NOMO-1 treated with dmso at 0.1 percent for 144 hours (cell line): ENCODE data around the gene ANKK1.

Source experiments
- DNase-seq: peaks from one replicate; lab custom pipeline; 2025; ENCODE audit not compliant: unreplicated experiment; lab: John Stamatoyannopoulos, UW

ANKK1 gene

DNA sequence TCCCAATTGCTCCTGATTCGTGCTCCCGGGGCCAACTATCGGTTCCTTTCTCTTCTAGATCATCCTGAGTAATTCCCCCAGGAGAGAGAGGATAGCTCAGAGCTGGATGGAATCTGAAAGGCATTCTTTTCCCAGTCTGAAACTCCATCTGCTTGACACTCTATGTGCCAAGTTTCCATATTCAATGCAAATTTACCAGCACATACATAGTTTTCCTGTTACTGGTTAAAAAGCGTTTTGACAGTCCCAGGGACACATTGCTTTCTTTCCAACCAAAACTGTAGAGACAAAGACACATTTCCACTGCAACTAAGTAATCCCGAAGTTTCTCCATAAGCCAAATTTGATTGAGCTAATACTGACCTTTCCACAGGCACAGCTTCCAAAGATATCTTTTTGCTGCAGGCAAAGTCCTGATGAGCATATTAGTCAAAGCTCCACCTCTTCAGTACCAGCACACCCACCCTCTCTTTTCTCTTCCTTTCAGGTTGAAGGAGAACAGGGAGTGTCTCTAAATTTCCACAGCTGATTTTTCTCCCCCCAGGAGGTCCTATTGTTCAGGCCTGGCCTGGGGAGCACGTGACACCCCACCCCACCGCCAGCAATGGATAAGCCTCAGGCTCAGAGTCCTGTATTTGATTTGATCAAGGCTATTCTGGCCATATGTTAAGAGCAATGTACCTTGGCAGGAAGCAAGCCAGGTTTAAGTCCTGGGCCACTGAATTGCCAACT is 9.7 kb upstream of the ANKK1 start:
- DNase-seq, result no peak

DNA sequence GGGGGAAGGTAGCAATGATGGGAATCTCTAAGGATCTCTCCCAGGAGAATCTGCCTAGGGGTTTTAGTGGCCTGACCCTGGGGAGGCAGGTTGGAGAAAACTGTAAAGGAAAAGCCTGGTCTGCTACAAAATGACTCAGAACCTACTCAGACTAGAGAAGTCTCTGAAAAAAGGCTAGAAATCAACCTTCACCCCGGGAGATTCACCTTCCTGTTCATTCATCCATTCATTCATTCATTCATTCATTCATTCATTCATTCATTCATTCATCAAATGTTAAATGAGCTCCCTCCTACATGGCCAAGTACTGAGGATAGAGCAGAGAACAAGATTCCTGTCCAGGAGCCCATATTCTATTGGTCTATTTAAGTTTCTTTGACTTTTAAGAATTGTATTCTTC is 8.9 kb upstream of the ANKK1 start:
- no peak for DNase-seq

DNA sequence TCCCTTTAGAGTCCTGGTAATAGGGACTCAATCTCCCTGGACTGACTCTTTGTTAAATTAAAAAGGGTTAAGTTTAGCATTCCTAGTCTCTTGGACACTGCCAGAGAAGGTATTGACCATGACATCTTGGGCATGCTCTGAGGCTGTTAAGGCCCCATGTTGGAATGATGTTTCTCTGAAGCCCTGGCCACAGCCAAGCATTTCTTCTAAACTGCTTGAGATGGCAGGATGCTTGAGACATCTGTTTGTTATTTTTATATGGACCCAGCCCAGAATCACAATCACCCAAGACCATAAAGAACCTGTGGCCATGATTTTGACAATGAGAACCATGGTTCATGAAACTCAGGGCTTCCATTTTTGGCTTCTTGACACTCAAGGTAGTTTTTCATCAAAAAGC is 5.5 kb upstream of the ANKK1 start:
- no peak for DNase-seq

DNA sequence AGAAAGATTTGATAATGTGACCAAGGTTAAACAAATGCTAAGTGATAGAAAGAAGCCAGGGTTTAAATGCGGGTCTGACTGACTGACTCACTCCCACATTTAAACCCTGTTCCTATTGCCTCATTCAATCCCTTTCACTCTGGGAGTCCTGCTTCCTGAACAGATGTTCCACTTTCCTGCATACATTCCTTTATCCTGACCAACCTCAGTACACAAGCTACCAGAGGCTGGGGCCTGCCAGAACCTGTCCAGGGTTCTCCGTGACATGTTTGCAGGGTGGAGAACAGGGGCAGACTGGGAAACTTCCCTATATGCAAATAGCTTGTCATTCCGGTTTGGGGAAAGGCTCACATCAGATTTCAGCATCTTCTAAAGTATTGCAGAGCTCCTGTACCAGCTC is 3.0 kb upstream of the ANKK1 start:
- DNase-seq, result no peak

DNA sequence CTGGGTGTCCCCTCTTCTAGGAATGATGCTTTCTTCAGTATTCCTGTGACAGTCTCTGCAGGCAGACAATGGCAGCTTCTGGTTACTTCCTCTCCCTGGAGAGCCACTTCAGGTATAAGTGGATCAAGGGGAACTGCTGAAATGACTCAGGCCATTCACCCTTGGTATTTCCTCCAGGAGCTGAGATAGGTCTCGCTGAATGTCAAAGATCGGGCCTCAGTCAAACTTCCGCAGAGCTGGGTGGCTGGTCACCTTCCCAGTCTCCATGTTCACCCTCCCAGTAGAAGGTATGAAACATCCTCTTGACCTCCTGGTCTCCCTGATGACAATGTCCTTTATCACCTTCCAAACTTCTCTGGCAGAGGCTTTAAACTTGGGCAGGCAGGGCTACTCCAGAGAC is 1.8 kb upstream of the ANKK1 start:
- no peak for DNase-seq

DNA sequence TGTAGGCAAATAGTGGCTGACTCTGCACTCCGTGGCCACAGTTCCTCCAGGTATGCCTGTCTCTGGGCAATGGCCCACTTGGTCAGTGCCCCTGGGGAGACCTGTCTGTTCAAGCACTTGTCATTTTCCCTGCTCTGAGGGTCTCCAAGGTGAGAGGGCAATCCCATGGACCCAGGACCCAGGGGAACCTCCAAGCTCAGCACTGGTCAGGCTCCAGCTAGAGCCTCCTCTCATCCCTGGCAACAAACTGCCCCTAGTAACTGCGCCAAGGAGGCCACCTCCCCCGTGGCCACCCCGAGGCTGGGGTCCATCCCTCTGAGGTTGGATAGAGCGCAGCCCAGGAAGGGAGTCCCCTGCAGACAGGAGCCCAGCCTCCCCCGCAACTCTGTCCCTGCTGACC is 713 bp upstream of the ANKK1 start:
- DNase-seq, result no peak

DNA sequence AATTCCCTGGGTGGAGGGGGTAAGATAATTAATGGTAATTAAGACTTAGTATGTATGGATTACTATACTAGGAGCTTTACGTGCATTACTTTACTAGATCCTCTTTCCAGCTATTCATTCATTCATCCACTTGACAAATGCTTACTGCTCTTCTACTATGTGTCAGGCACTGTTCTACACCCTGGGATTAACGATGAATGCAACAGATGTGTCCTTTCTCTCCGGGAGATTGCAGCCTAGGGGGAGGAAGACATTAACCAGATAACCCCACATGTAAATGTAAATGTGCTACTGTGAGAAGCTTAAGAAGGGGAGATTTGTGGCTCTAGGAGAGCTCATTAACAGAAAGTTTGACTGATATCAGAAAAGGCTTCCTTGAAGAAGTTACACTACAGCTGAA is 1.7 kb downstream of the ANKK1 start:
- no peak for DNase-seq

DNA sequence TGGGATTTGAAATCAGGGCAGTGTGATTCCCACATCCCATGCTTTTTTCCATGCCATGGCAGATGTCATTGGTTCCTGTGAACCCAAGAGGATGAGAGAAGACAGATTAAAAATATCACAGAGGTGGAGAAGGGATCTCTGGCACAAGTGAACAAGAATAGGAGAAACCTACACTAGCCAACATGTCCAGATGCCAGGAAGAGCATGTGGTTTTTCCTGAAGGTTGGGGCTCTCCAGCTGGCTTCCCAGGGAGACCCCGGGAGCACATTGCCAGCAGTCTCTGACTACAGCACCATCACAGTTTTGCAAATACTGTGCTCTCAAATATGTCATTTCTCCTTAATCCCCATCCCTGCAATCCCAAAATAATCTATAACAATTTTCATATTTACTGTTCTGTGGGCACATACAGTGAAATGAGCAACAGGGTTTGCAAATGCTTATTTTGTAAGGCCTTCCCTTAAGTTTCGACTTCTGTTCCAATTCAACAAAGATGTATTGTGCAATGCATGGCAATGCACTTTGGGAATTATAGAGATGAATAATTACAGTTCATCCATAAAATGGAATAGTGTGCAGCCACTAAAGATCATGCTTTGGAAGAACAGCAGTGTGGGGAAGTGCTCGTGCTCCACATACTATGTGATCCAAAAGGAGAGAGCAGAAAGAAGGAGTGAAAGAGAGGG is 4.8 kb downstream of the ANKK1 start:
- no peak for DNase-seq

DNA sequence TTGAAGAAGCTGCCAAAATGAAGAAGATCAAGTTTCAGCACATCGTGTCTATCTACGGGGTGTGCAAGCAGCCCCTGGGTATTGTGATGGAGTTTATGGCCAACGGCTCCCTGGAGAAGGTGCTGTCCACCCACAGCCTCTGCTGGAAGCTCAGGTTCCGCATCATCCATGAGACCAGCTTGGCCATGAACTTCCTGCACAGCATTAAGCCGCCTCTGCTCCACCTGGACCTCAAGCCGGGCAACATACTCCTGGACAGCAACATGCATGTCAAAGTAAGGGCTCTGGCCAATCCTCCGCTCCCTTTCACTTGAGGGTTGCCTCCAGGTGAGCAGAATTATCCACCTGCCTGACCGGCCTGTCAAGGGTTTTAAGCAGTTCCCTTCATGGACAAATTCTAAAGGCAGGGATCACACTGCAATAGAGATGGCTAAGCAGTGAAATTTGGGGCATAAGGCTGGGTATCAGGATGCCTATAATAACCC is 6.0 kb downstream of the ANKK1 start:
- no peak for DNase-seq

DNA sequence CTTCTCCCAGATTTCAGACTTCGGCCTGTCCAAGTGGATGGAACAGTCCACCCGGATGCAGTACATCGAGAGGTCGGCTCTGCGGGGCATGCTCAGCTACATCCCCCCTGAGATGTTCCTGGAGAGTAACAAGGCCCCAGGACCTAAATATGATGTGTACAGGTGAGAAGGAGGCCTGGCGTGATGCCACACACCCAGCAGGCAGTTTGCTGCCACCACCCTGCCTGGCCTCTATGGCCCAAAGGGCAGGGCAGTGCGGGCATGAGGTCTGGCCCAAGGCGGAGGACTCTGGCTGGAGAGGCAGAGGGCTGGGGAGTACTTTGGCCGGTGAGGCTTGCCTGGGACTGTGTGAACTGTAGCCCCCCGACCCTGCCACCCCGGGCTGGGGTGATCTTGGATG is 7.3 kb downstream of the ANKK1 start:
- no peak for DNase-seq

DNA sequence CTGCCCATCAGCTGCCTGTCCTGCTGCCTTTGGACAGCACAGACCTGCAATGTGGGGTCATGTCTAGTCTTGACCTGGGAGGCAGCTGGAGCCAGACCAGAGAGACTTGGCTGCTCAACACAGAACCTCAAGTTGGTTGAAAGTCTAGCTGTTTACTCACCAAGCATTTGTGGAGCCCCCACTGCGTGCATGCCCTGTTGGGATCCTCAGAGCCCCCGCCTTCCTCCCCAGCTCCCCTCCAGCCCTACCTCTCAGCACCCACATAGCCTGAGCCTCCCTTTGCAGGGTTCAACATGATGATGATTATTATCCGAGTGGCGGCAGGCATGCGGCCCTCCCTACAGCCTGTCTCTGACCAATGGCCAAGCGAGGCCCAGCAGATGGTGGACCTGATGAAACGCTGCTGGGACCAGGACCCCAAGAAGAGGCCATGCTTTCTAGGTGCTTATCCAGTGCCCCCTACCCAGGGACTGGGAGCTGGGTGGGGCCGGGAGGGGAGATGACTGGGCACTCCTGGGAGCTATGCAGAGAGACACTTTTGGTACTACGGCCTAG is 8.3 kb downstream of the ANKK1 start:
- DNase-seq, result no peak

DNA sequence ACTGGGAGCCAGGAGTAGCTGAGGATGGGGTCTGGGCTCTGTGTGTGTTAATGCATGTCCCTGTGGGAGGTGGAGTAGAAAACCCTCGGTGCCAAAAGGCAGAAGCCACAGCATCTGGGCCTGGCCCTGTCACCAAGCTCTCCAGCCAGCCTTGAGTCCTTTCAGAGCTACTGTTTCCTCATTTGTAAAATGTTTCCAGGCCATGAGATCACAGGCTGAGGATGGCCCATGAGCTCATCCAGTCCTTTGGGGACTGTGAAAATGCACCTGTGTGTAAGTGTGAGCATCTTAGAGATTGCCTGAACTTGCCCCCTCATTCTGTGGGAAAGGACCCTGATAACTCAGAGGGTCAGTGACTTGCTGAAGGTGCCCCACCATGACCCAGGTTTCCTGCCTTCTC is 9.1 kb downstream of the ANKK1 start:
- DNase-seq, result no peak

DNA sequence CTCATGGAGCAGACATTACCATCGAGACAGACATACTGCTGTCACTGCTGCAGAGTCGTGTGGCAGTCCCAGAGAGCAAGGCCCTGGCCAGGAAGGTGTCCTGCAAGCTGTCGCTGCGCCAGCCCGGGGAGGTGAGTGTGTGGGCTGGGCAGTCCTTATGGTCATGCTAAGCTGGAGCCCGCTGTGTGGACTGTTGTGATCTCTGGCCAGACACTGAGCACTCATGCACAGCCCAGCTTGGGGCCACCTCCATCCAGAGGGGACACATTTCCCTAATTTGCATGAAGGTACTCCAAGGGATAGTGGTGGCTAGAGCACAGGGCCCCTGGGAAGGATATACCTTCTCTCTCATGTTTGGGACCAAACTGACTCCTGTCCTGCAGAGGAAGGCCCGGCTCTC is 9.6 kb downstream of the ANKK1 start:
- no peak for DNase-seq

DNA sequence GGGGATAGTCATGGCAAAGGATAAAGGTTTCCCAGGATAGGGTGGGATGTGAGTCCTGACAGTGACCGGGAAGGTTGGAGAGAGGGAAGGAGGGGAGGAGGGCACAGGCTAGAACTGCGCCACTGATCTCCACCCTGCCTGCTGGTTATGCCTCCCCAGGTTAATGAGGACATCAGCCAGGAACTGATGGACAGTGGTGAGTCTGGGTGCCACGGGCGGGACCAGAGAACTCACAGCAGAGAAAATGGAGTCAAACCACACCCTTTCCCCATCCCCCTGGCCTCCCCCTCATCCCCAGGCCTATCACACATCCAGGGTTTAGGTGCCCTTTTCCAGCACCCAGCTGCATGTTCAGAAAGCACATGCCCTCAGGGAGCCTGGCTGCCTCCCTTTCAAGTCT is 10.2 kb downstream of the ANKK1 start:
- no peak for DNase-seq

DNA sequence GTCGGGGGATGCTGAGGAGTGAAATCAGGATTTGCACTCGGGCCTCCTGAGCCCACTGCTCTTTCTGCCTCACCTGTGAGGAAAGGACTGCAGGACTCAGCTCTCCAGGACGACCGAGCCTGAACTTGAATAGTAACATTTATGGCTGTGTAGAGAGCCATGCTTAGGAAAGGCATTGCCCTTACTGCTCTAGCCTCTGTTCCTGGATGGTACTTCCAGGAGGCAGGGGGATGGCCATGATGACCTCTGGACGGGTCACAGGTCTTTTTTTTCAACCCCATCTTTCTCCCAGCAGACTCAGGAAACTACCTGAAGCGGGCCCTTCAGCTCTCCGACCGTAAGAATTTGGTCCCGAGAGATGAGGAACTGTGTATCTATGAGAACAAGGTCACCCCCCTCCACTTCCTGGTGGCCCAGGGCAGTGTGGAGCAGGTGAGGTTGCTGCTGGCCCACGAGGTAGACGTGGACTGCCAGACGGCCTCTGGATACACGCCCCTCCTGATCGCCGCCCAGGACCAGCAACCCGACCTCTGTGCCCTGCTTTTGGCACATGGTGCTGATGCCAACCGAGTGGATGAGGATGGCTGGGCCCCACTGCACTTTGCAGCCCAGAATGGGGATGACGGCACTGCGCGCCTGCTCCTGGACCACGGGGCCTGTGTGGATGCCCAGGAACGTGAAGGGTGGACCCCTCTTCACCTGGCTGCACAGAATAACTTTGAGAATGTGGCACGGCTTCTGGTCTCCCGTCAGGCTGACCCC is 11.3 kb downstream of the ANKK1 start:
- no peak for DNase-seq

DNA sequence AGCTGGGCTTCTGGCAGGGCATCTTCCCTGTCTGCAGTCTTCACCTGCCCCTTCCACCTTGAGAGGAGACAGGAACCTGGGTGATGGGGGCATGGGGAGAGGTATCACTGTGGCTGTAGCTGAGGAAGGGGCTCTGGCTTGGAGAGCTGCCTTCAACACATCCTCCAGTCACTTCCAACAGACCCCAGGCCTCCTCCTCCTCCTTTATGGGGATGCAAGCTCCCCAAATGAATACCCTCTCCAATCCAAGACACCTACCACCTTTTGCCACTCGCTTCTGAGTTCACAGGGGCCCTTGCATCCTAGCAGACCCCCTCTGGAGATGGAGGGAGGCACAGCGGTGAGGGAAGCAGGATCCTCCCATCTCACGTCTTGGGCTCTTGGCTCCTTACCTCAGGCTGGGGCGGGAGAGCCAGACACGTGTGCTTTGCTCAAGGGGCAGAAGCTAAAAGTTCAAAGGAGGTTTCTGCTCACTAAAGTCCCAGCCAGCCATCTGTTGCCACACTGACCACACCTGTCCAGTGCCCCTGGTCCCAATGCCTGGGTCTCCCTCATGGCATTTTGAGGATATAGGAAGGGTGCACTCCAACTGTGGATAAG is 13.2 kb downstream of the ANKK1 start:
- DNase-seq, result no peak

DNA sequence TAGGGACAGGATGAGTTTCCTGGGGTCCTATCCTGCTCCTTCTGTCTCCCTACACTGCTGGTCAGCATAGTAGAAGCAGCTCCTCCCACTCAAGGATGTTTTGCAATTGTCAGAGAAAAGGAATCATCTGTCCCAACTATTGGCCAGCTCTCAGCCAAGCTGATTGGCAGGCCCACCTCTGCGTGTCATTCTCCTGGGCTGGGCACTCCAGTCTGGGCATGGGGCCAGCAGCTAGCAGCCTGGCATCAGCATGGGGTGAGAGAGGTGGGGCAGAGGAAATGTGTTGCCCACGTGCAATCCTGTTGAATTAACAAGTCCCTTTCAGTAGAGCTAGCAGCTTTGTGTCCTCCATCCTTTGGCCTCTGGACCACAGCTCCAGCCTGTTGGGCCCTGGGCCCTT is 14.1 kb downstream of the ANKK1 start:
- no peak for DNase-seq

DNA sequence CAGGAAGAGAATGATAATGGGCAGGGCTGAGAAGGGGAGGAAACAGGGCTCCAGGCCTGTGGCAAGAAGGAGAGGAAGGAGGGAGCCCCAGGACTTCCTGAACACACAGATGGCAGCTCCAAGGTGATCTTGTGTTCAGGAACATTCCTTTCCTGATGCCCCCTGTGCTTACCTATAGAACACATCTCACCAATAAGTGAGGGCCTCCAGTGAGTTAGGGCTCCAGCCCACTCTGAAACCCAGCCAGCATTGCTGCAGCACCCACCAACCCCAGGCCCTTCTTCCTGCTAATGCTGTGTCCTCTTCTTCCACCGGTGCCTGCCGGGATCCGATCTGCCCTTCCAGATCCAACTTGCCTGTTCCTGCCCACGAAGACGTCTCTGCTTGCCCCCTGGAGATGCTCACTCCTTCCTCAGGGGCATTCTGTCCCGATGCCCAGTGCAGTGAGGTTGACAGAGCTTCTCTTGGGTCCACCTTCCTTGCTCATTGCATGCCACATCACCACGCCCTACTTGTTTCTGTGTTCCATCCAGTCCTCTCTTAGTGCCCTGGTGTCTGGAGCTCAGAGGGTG is 17.4 kb downstream of the ANKK1 start:
- no peak for DNase-seq

DNA sequence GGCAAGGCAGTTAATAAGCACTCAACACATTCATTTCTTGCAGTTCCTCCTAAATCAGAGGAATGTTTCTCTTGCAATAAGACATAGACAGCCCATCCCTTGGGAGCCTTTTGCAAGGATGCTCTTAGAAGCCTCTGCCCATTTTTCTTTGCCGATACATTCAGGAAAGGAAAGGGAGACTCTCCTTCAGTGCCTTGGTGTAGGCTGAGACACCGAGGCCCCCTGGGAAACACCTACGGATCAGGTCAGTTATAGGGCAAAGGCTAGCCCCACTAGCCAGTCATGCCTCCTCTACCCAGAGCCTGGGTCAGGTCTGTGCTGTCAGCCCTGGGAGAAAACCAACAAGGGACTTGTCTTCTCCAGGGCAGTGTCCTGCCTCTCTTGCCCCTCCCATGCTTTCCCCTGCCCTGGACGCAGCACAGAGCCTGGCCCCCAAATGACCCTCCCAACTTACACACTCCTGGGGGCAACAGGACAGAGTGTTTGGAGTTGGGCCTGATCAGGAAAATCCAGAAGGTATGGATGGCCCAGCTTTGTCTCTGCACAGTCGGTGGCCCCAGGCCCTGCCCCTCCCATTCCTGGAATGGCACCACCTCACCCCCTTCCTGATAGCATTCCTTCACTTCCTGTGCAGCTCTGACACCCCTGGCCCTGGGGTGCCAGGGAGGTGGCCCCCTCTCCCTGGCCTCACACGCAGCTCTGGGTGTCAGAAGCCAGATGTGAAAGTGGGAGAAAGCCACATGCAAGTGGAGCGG is 18.3 kb downstream of the ANKK1 start:
- DNase-seq, result no peak

DNA sequence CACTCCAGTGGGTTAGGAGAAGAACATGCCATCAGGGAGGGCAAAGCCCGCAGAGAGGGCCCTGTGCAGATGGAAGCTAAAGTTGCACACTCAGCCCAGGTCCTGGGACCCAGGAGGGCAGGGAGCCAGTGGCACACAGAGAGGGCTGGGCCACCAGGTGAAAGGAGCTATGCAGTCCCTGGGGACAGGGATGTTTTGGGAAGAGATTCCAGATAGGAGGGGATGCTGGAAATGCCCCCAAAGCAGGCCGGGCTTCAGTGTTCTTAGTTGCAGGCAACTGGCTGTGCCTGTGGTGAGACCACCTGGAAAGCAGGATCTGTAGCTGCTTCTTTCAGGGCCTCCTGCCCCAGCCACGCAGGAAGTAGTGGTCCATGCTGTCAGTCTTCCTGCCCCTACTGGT is 19.6 kb downstream of the ANKK1 start:
- no peak for DNase-seq
